Ishikawa (cell line): Measurements from ENCODE around the gene OLR1.

Source experiments
- CEBPB ChIP-seq: IDR thresholded peaks from 2 replicates; pipeline ENCODE4 v1.6.1; 2012
- CREB1 ChIP-seq: IDR thresholded peaks from 2 replicates; pipeline ENCODE4 v1.6.1; 2012; ENCODE audit warnings: low read depth
- EGR1 ChIP-seq: IDR thresholded peaks from 2 replicates; pipeline ENCODE4 v1.6.1; 2012
- EP300 ChIP-seq: IDR thresholded peaks from 2 replicates; pipeline ENCODE4 v1.6.1; 2012; ENCODE audit warnings: borderline replicate concordance
- FOXM1 ChIP-seq: IDR thresholded peaks from 2 replicates; pipeline ENCODE4 v1.6.1; 2012; ENCODE audit warnings: low read depth, borderline replicate concordance
- MAX ChIP-seq: IDR thresholded peaks from 2 replicates; pipeline ENCODE4 v1.6.1; 2012
- NFIC ChIP-seq: IDR thresholded peaks from 2 replicates; pipeline ENCODE4 v1.6.1; 2012
- RAD21 ChIP-seq: IDR thresholded peaks from 2 replicates; pipeline ENCODE4 v1.6.1; 2012; ENCODE audit warnings: low read depth
- REST ChIP-seq: IDR thresholded peaks from 2 replicates; pipeline ENCODE4 v1.6.1; 2012; ENCODE audit warnings: low read depth, mild to moderate bottlenecking
- TAF1 ChIP-seq: IDR thresholded peaks from 2 replicates; pipeline ENCODE4 v1.6.1; 2012; ENCODE audit warnings: low read depth, mild to moderate bottlenecking
- TCF12 ChIP-seq: IDR thresholded peaks from 2 replicates; pipeline ENCODE4 v1.6.1; 2012; ENCODE audit warnings: low read depth
- TEAD4 ChIP-seq: IDR thresholded peaks from 2 replicates; pipeline ENCODE4 v1.6.1; 2012
- USF1 ChIP-seq: IDR thresholded peaks from 2 replicates; pipeline ENCODE4 v1.6.1; 2012
- YY1 ChIP-seq: IDR thresholded peaks from 2 replicates; pipeline ENCODE4 v1.6.1; 2012; ENCODE audit warnings: low read depth
- ZBTB7A ChIP-seq: IDR thresholded peaks from 2 replicates; pipeline ENCODE4 v1.6.1; 2012; ENCODE audit warnings: low read depth

OLR1 gene

GRCh38 chr12:10110256-10110844, 61.6 kb downstream of the OLR1 start:
- no peak for TF ChIP-seq YY1
- TF ChIP-seq TEAD4: no peak
- no peak for TF ChIP-seq RAD21
- TF ChIP-seq CEBPB: no peak
- no peak for TF ChIP-seq TCF12
- no peak for TF ChIP-seq NFIC
- TF ChIP-seq REST: no peak
- no peak for TF ChIP-seq USF1
- no peak for TF ChIP-seq TAF1
- TF ChIP-seq EGR1: no peak
- TF ChIP-seq EP300: no peak
- no peak for TF ChIP-seq FOXM1
- no peak for TF ChIP-seq ZBTB7A
- TF ChIP-seq CREB1: no peak
- TF ChIP-seq MAX: no peak
